Ovary (tissue), 3 donors: ENCODE data around the gene TDRD10.

Source experiments
- EP300 ChIP-seq: sonication (generic); formaldehyde crosslinking; IDR thresholded peaks from one replicate; pipeline ENCODE4 v1.6.1; 2017; ENCODE audit warnings: antibody characterized with exemption
- TF ChIP-seq, protein P1 (sequence below), 3 donors: fragments of 450-650 bp in 2 of 3; fragments of 200-600 bp in 1 of 3; IDR thresholded peaks; one replicate each; pipeline versions ENCODE4 v1.5.1 to v1.8.0; 2016 to 2022; ENCODE audit warnings: antibody characterized with exemption in 3 of 3, mild to moderate bottlenecking in 1 of 3
- donor health status: DM: no; HTN: no; CAD: no.

DNA sequence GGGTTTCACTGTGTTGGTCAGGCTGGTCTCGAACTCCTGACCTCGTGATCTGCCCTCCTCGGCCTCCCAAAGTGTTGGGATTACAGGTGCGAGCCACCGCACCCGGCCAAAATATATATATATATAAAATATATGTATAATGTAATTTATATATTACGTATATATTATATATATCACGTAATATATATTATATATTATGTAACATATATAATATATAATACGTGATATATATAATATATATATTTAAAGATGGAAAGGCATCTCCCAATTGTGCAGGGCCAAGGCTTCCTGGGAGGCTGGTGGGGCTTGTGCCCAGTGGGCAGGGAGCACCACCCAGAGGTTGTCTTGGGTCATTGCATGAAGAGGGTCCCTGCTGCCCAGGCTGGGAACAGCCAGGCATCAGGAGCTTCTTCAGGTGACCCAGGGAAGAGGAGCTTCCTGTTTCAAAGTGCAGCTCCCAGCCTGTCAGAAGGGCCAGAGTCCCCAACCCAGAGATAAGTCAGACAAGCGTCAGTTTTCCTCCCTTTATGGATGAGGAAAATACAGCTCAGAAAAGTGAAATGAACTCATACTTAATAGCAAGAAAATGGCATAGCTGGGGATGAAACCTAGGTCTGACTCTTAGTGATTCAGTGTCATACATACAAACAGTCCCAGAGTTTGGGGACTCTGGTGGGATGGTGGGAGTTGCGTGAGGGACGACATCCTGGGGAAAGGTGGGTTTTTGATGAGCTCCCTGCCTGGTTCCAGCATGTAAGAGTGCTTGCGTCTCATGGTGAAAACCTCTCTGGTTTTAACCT is 44.4 kb downstream of the TDRD10 start:
- TF ChIP-seq, protein P1, sequence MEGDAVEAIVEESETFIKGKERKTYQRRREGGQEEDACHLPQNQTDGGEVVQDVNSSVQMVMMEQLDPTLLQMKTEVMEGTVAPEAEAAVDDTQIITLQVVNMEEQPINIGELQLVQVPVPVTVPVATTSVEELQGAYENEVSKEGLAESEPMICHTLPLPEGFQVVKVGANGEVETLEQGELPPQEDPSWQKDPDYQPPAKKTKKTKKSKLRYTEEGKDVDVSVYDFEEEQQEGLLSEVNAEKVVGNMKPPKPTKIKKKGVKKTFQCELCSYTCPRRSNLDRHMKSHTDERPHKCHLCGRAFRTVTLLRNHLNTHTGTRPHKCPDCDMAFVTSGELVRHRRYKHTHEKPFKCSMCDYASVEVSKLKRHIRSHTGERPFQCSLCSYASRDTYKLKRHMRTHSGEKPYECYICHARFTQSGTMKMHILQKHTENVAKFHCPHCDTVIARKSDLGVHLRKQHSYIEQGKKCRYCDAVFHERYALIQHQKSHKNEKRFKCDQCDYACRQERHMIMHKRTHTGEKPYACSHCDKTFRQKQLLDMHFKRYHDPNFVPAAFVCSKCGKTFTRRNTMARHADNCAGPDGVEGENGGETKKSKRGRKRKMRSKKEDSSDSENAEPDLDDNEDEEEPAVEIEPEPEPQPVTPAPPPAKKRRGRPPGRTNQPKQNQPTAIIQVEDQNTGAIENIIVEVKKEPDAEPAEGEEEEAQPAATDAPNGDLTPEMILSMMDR (IDR thresholded peaks at IDR 0.05): peak in 1 of 3 donors; percentile 55
- no peak for TF ChIP-seq EP300
